COLO668 (cell line): ENCODE measurements around the gene LSM7.
A peak's percentile ranks its signal among the peaks of the same experiment; 100 is the strongest.

Experiments
- DNase-seq: peaks from one replicate; lab custom pipeline; 2025; ENCODE audit not compliant: unreplicated experiment; lab: John Stamatoyannopoulos, UW

Gene LSM7

GRCh38 chr19:2325281-2326046 lies 2.9 kb downstream of the LSM7 start:
- no peak for DNase-seq

- no peak for DNase-seq
These were observed 4.0 kb downstream of the LSM7 start for GRCh38 chr19:2324220-2324948.

- no peak for DNase-seq
These were observed 4.7 kb downstream of the LSM7 start for GRCh38 chr19:2323707-2324106.

GRCh38 chr19:2321565-2322283 lies 6.7 kb downstream of the LSM7 start:
- DNase-seq: no peak

- DNase-seq: no peak
These were observed 7.4 kb downstream of the LSM7 start for GRCh38 chr19:2320939-2321338.

- DNase-seq: no peak
These were observed 8.3 kb downstream of the LSM7 start for GRCh38 chr19:2320049-2320448.

GRCh38 chr19:2319551-2319950 lies 8.8 kb downstream of the LSM7 start:
- DNase-seq: no peak

- DNase-seq: no peak
These were observed 9.5 kb downstream of the LSM7 start for GRCh38 chr19:2318923-2319322.

- DNase-seq: no peak
These were observed 10.6 kb downstream of the LSM7 start for GRCh38 chr19:2317756-2318155.

- no peak for DNase-seq
These were observed 11.1 kb downstream of the LSM7 start for GRCh38 chr19:2317300-2317699.

- peak; percentile 59 for DNase-seq
These were observed 12.5 kb downstream of the LSM7 start for GRCh38 chr19:2315818-2316353.

GRCh38 chr19:2315121-2315817 lies 13.1 kb downstream of the LSM7 start:
- no peak for DNase-seq

GRCh38 chr19:2312820-2313501 lies 15.4 kb downstream of the LSM7 start:
- DNase-seq: no peak

GRCh38 chr19:2311093-2311492 lies 17.3 kb downstream of the LSM7 start:
- DNase-seq: no peak

GRCh38 chr19:2309734-2310362 lies 18.5 kb downstream of the LSM7 start:
- DNase-seq: peak; percentile 63

- DNase-seq: peak; percentile 78
These were observed 20.3 kb downstream of the LSM7 start, which contains the start of gene LINGO3 for GRCh38 chr19:2308114-2308556. Gene LINGO3 (minus strand): TSS chr19:2308154. CDS start chr19:2291776, 16,378 bp downstream.

GRCh38 chr19:2307518-2308012 lies 20.8 kb downstream of the LSM7 start:
- DNase-seq: no peak

- DNase-seq: no peak
These were observed 21.4 kb downstream of the LSM7 start for GRCh38 chr19:2306971-2307370.

GRCh38 chr19:2306281-2306806 lies 22.0 kb downstream of the LSM7 start:
- DNase-seq: peak; percentile 19
